OCI-LY1 (cell line): ENCODE data around the gene BCAR1.
"Not testable (repeated sequence)": the region's sequence is repeated elsewhere in the genome, so short reads cannot be mapped to it uniquely, and the experiment has no call there.

ENCODE experiments used
- H2AFZ ChIP-seq: fragments of 200-600 bp; sonication (generic), shearing (Covaris generic); 2 replicates; pipeline ENCODE4 v1.6.0; 2014; ENCODE audit warnings: antibody characterized with exemption, mild to moderate bottlenecking, low read length
- H3F3A ChIP-seq: fragments of 200-600 bp; sonication (generic), shearing (Covaris generic); 2 replicates; pipeline ENCODE4 v1.6.0; 2014; ENCODE audit warnings: mild to moderate bottlenecking, antibody characterized with exemption, low read length, moderate library complexity; ENCODE audit not compliant: insufficient read depth
- H3K27ac ChIP-seq: fragments of 200-600 bp; sonication (generic); 2 replicates; pipeline ENCODE4 v1.5.1; 2014; ENCODE audit warnings: low read length, mixed run types, mild to moderate bottlenecking, low read depth; ENCODE audit not compliant: poor library complexity, severe bottlenecking
- H3K27me3 ChIP-seq: fragments of 200-600 bp; sonication (generic); 2 replicates; pipeline ENCODE4 v1.6.0; 2014; ENCODE audit warnings: antibody characterized with exemption, mild to moderate bottlenecking, low read length, moderate library complexity; ENCODE audit not compliant: insufficient read depth
- H3K36me3 ChIP-seq: fragments of 200-600 bp; sonication (generic); 2 replicates; pipeline ENCODE4 v1.6.1; 2014; ENCODE audit warnings: mild to moderate bottlenecking, antibody characterized with exemption, low read length, moderate library complexity, mixed read lengths; ENCODE audit not compliant: insufficient read depth
- H3K4me1 ChIP-seq: fragments of 200-600 bp; sonication (generic); 2 replicates; pipeline ENCODE4 v1.5.1; 2014; ENCODE audit warnings: mild to moderate bottlenecking, low read length, moderate library complexity; ENCODE audit not compliant: insufficient read depth, severe bottlenecking
- H3K4me2 ChIP-seq: fragments of 200-600 bp; sonication (generic), shearing (Covaris generic); 2 replicates; pipeline ENCODE4 v1.6.1; 2014; ENCODE audit warnings: low read length
- H3K4me3 ChIP-seq: fragments of 200-600 bp; sonication (generic); 2 replicates; pipeline ENCODE4 v1.5.1; 2014; ENCODE audit warnings: low read length, low read depth, mild to moderate bottlenecking, mixed read lengths; ENCODE audit not compliant: poor library complexity, severe bottlenecking
- H3K79me2 ChIP-seq: fragments of 200-600 bp; shearing (Covaris generic); 2 replicates; pipeline ENCODE4 v1.6.1; 2016; ENCODE audit warnings: mixed run types, low read length, mixed read lengths; ENCODE audit not compliant: insufficient read depth
- H3K9ac ChIP-seq: fragments of 200-600 bp; sonication (generic), shearing (Covaris generic); 2 replicates; pipeline ENCODE4 v1.6.1; 2014; ENCODE audit warnings: mild to moderate bottlenecking, low read length, mixed read lengths
- H3K9me2 ChIP-seq: fragments of 200-600 bp; sonication (generic), shearing (Covaris generic); 2 replicates; pipeline ENCODE4 v1.6.1; 2014; ENCODE audit warnings: low read depth, mild to moderate bottlenecking, low read length, mixed read lengths
- H3K9me3 ChIP-seq: fragments of 200-600 bp; shearing (Covaris generic); 2 replicates; pipeline ENCODE4 v1.6.1; 2014; ENCODE audit warnings: low read length, mixed read lengths
- H4K20me1 ChIP-seq: fragments of 200-600 bp; sonication (generic), shearing (Covaris generic); 2 replicates; pipeline ENCODE4 v1.6.0; 2016; ENCODE audit warnings: mild to moderate bottlenecking, low read length; ENCODE audit not compliant: insufficient read depth
- EZH2 ChIP-seq: fragments of 200-600 bp; sonication (generic), shearing (Covaris generic); IDR thresholded peaks from 2 replicates; pipeline ENCODE4 v1.8.0; 2017; ENCODE audit warnings: borderline replicate concordance, mixed run types, mild to moderate bottlenecking, antibody characterized with exemption, low read length, moderate library complexity, mixed read lengths
- TF ChIP-seq, protein P1 (sequence below): fragments of 200-600 bp; sonication (generic), shearing (Covaris generic); IDR thresholded peaks from 2 replicates; pipeline ENCODE4 v1.5.1; 2017; ENCODE audit warnings: mild to moderate bottlenecking, antibody characterized with exemption, low read length, moderate library complexity, mixed read lengths

The BCAR1 gene

DNA sequence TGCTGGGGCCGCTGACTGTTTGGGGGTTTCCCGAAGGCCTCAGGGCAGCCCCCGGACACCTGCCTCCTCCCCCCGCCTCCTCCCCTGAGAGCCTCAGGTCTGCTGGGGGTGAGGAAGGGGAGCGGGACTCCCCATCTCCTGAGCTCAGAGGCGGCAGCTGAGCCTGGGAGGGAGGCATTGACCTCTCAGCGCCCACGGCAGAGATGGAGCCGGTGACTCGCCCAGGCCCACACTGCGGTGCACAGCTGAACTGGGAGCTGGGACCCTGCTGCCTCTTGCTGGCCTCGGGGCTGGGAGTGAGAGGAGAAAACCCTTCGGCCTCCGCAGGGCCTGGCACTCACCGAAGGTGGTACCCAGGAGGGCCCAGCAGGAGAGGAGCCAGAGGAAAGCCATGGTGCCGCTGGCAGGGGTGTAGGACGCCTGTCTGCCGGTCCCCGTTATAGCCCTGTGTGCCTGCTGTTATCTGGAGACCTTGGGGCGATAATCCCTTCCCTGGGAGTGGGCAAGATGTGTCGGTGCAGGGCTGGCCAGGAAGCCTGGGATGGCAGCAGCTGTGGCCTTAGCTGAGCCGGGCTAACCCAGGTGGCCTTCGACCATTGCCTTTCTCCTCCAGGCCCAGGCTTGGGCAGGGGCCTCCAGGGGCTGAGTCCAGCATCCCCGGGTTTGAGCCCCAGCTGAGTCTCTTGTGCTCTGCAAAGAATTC lies 44.5 kb downstream of the BCAR1 start, which contains the start of gene CTRB2:
Gene CTRB2, minus strand, starts transcription at position 413 of the 703 bp plus-strand sequence. Its CDS starts 20 bp downstream, at position 393.
- Histone ChIP-seq H3K9me2 (no peaks in the 10 kb centered on the region), H3K79me2 (no peaks in the 10 kb centered on the region), H3K9me3 (no peaks in the 10 kb centered on the region), H4K20me1 (no peaks in the 10 kb centered on the region), H2AFZ (no peak within 1 kb of the TSS), H3K4me2 (no peak within 1 kb of the TSS), H3K4me3 (no peak within 1 kb of the TSS), H3K4me1 (no peaks in the 10 kb centered on the region), H3K9ac (no peak within 1 kb of the TSS), H3K27ac (no peak within 1 kb of the TSS), H3K36me3 (no peaks in the 10 kb centered on the region), H3K27me3 (peaks cover 3% of the 10 kb centered on the region; the same call in 1 of the 2 replicates), H3F3A (no peaks in the 10 kb centered on the region)
- TF ChIP-seq, protein P1, sequence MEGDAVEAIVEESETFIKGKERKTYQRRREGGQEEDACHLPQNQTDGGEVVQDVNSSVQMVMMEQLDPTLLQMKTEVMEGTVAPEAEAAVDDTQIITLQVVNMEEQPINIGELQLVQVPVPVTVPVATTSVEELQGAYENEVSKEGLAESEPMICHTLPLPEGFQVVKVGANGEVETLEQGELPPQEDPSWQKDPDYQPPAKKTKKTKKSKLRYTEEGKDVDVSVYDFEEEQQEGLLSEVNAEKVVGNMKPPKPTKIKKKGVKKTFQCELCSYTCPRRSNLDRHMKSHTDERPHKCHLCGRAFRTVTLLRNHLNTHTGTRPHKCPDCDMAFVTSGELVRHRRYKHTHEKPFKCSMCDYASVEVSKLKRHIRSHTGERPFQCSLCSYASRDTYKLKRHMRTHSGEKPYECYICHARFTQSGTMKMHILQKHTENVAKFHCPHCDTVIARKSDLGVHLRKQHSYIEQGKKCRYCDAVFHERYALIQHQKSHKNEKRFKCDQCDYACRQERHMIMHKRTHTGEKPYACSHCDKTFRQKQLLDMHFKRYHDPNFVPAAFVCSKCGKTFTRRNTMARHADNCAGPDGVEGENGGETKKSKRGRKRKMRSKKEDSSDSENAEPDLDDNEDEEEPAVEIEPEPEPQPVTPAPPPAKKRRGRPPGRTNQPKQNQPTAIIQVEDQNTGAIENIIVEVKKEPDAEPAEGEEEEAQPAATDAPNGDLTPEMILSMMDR: no peak
- no peak for TF ChIP-seq EZH2

DNA sequence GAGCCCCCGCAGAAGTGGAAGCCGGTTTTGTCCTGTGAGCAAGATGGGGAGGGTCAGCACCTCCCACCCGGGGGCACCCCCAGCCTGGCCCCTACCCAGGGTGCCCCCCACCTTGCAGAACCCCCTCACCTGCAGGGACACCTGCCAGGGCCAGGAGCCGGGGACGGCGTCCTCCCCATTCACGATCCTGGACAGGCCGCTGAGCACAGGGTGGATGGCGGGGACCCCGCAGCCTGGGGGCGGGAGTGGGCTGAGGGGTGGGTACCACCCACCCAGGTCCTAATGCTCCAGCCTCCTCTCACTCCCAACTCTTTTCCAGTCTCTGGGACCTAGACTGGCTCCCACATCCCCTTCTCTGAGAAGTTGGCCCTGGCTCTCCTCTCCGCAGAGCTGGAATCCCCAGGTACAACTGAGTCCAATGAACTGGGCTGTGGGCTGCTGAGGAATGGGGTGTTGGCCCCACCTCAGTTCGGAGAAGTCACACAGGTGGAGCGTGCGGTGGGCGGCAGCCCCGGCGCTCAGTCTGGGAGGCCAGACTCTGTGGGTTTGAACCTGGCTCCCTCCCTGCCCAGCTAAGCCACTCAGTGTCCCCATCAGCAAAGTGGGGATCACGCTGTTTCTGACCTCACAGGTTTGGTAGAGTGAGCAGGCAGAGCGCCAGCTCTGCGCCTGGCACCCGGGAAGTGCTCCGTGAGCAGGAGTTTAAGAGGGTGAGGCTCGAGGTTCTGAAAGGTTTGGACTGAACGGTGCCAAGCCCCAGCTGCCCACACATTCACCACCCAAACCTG lies 45.3 kb downstream of the BCAR1 start:
- H3K9me3 ChIP-seq, H3K36me3 ChIP-seq, H3K27me3 ChIP-seq, H3F3A ChIP-seq, H3K9ac ChIP-seq, H3K27ac ChIP-seq, H3K4me3 ChIP-seq, H3K4me1 ChIP-seq, H3K9me2 ChIP-seq, H3K79me2 ChIP-seq, H2AFZ ChIP-seq, H4K20me1 ChIP-seq, H3K4me2 ChIP-seq: not testable (repeated sequence)

DNA sequence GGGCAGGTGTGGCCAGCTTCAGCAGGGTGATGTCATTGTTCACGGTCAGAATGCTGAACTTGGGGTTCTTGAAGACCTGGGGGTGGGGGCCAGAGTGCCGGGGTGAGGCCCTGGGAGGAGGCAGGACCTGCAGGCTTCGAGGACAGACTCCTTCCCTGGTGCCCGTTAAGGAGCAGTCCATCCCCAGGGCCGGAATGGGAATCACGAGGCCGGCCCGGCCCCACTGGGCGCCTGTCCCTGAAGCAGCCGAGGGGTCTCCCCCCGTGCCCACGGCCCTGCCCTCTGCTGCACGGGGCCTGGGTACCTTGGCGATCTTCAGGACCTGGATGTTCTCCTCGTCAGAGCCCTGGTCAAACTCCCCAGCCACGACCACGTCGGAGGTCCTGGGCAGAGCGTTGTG lies 46.0 kb downstream of the BCAR1 start:
- not testable (repeated sequence) for H3K4me3 ChIP-seq, H3K9me2 ChIP-seq, H3K79me2 ChIP-seq, H3K4me1 ChIP-seq, H3K9ac ChIP-seq, H3K36me3 ChIP-seq, H4K20me1 ChIP-seq, H3K9me3 ChIP-seq, H3K4me2 ChIP-seq, H2AFZ ChIP-seq, H3K27ac ChIP-seq, H3K27me3 ChIP-seq, H3F3A ChIP-seq

DNA sequence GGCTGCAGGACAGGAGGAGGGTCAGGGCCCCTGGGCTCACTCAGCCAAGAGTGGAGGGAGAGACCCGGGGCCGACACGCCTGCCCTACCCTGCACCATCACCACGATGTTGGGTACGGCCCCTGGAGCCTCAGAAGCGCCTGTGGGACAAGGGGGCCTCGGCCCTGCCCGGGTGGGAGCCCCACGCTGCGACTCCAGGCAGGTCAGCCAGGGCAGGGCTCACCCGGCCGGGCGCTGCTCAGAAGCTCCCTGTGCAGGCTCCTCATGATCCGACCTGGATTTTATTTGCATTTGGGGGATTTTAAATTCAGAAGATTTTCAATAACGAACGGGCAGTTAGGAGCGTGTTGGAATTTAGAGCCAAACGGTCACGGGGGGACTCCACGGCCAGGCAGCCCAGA lies 46.5 kb downstream of the BCAR1 start:
- H4K20me1 ChIP-seq, H3K27me3 ChIP-seq: not testable (repeated sequence)

More for the DNA sequence above, 46.5 kb downstream of the BCAR1 start:
- not testable (repeated sequence) for H3K27ac ChIP-seq, H3K36me3 ChIP-seq, H2AFZ ChIP-seq, H3K9ac ChIP-seq, H3K9me3 ChIP-seq, H3K9me2 ChIP-seq, H3F3A ChIP-seq, H3K4me1 ChIP-seq, H3K4me3 ChIP-seq, H3K4me2 ChIP-seq, H3K79me2 ChIP-seq
